ENCODE measurements around the gene TUBA3E. TPM values are rescaled to one million over a fixed set of nuclear protein-coding genes. Genes with fewer than 3 reads are reported as not detected.
"Not testable (repeated sequence)": the region's sequence is repeated elsewhere in the genome, so short reads cannot be mapped to it uniquely, and the experiment has no call there.

The TUBA3E gene
- total and polyA plus RNA-seq, 5 donors from 2014 or later = not detected

DNA sequence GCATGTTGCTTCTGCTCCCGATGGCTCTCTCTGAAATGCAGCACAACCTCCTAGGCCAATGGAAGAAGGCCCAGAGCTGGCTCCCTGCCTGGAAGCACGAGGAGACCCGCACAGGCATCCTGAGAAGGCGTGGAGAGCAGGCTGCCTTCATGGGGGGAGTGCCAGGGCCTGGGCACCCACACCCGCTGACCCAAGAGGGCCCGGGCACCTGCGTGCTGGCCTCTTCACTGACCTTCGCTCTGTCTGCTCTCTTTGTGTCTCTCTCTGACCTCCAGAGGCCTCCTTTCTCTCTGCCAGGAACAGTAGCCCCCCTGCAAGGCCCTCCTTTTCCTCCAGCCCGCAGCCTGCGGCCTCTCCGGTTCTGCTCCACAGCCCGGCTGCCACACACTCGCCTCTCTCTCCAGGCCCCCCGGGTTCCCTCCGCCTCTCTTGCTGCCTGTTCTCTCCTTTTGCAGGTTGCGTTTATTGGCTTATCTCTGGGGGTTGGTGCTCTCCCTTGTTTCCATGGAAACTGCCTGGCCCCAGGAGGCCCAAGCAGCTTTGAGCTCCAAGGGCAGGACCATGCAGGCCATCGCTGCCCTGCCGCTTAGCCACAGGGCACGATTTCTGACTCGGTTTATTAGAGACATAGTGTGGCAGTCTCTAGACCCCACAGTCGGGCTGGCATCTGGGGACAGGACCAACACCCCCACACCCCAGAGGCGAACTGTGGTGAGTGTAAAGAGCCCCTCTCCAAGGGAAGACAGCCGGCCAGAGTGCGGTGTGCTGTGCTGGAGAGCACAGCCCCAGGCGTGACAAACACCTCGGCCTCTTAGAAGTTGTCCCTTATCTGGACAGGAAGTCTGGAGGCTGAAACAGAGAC lies 14.5 kb downstream of the TUBA3E start:
- no peak overlapping the region for H3K27ac ChIP-seq (ENCODE audit: insufficient read depth, low read length, poor library complexity, severe bottlenecking)

DNA sequence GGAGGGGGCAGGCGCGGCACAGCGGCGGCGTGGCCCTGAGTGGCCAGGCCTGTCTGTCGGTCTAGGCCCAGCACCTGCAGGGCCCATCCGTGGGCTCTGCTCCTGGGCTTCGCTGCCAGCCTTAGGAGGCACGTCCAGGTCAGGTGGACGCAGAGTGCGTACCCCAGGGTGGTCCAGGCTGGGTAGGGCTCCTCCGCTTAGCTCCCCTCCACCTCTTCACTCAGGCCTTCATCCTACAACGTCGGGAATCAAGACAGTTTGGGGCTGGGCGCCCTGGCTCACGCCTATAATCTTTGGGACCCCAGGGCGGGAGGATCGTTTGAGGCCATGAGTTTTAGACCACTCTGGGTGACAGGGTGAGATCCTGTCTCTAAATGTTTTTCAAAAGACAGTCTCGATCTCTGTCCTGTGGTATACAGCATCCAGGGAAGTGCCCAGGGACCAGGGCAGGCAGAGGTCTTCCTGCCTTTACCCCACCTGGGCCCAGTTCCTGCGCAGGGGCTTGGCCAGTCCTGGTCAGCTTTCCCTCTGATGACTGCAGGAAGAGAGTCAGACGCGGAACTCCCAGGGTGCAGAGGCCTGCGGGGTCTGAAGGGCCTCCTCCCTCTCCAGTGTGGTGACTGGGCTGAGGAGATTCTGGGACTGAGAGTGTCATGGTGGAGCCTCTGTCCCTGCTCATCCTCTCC lies 15.3 kb downstream of the TUBA3E start:
- ATAC-seq (ENCODE audit: low read depth in 2 of 2); DNase-seq; H3K36me3 Mint-ChIP-seq; H3K9me3 Mint-ChIP-seq; H3K27me3 ChIP-seq (ENCODE audit: control insufficient read depth, insufficient read depth, low read length); H3K27me3 Mint-ChIP-seq; H3K9me3 ChIP-seq (ENCODE audit: control insufficient read depth in 2 of 2, low read length in 2 of 2); H3K36me3 ChIP-seq (ENCODE audit: control insufficient read depth, insufficient read depth, low read length): not testable (repeated sequence)
- Histone ChIP-seq H3K27ac (ENCODE audit: insufficient read depth, low read length, poor library complexity, severe bottlenecking) (peak overlapping the region; percentile 23), H3K4me1 (ENCODE audit: control insufficient read depth, insufficient read depth, low read length, poor library complexity, severe bottlenecking) (peaks cover 20% of the 10 kb centered on the region), H3K4me3 (ENCODE audit: low read depth, low read length) (peak overlapping the region; percentile 53)
- Mint-ChIP-seq H3K4me1 (peaks cover 0 to 45% (median 17%) of the 10 kb centered on the region in 4 donors), H3K4me3 (peak overlapping the region; percentile 43 to 84 (median 80)), H3K27ac (peak overlapping the region in 2 of 3 donors; percentile 67 to 78)

More for the DNA sequence above, 14.5 kb downstream of the TUBA3E start:
- no peak for ATAC-seq (ENCODE audit: low read depth in 2 of 2)
- no peak for DNase-seq
- Histone ChIP-seq H3K9me3 (ENCODE audit: control insufficient read depth in 2 of 2, low read length in 2 of 2) (no peaks in the 10 kb centered on the region), H3K27me3 (ENCODE audit: control insufficient read depth, insufficient read depth, low read length) (no peaks in the 10 kb centered on the region), H3K4me1 (ENCODE audit: control insufficient read depth, insufficient read depth, low read length, poor library complexity, severe bottlenecking) (peaks cover 20% of the 10 kb centered on the region), H3K36me3 (ENCODE audit: control insufficient read depth, insufficient read depth, low read length) (no peaks in the 10 kb centered on the region), H3K4me3 (ENCODE audit: low read depth, low read length) (no peak overlapping the region)
- peak overlapping the region; percentile 67 to 84 (median 69) for H3K27ac Mint-ChIP-seq
- no peaks in the 10 kb centered on the region for H3K36me3 Mint-ChIP-seq
- no peaks in the 10 kb centered on the region for H3K9me3 Mint-ChIP-seq
- H3K4me1 Mint-ChIP-seq = peaks cover 0 to 41% (median 14%) of the 10 kb centered on the region in 4 donors
- peak overlapping the region; percentile 80 to 89 (median 82) for H3K4me3 Mint-ChIP-seq
- H3K27me3 Mint-ChIP-seq = peaks cover 8% of the 10 kb centered on the region

DNA sequence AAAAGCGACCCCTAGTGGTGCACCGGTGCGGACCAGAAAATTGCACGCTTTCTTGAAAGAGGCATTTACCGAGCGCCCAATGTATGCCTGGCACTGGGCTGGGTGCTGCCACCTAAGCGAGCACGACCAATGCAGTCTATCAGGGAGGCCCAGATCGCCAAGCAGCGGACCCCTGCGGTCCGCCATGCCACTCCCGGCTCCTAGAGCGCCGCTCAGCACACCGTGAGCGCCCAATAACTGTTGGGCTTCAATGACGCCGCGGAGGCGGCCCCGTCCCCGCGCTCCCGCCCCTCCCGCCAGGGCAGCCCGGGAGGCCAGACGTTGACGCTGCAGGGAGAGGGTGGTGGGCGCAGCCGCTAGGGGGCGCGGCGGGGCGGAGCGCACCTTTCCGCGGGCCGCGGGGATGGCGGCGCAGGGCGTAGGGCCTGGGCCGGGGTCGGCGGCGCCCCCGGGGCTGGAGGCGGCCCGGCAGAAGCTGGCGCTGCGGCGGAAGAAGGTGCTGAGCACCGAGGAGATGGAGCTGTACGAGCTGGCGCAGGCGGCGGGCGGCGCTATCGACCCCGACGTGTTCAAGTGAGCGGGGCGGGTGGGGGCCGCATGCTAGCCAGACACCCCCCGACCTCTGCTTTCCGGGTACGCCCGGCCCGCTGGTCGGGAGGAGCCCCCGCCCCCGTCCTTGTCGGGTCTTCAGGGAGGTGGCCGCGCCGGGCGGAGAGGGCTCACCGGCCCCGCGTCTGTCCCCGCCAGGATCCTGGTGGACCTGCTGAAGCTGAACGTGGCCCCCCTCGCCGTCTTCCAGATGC lies 16.2 kb downstream of the TUBA3E start, which contains the start of gene MZT2B:
Gene MZT2B, plus strand, starts transcription at position 383 of the 803 bp plus-strand sequence. Its CDS starts 21 bp downstream, at position 404.
- Mint-ChIP-seq H3K4me3 (peak within 1 kb of the TSS; percentile 91 to 99 (median 96)), H3K4me1 (peaks cover 0 to 46% (median 22%) of the 10 kb centered on the region in 4 donors), H3K27ac (peak within 1 kb of the TSS; percentile 82 to 97 (median 93))
- not testable (repeated sequence) for H3K9me3 Mint-ChIP-seq; H3K36me3 ChIP-seq (ENCODE audit: control insufficient read depth, insufficient read depth, low read length); H3K27me3 ChIP-seq (ENCODE audit: control insufficient read depth, insufficient read depth, low read length); H3K27me3 Mint-ChIP-seq; H3K9me3 ChIP-seq (ENCODE audit: control insufficient read depth in 2 of 2, low read length in 2 of 2); H3K36me3 Mint-ChIP-seq
- H3K4me3 ChIP-seq (ENCODE audit: low read depth, low read length) = peak within 1 kb of the TSS; percentile 83
- H3K27ac ChIP-seq (ENCODE audit: insufficient read depth, low read length, poor library complexity, severe bottlenecking) = peak within 1 kb of the TSS; percentile 93
- peaks cover 20% of the 10 kb centered on the region for H3K4me1 ChIP-seq (ENCODE audit: control insufficient read depth, insufficient read depth, low read length, poor library complexity, severe bottlenecking)
- peak; percentile 86 for ATAC-seq (ENCODE audit: low read depth in 2 of 2)
- DNase-seq = peak; percentile 85 to 93 (median 92)

DNA sequence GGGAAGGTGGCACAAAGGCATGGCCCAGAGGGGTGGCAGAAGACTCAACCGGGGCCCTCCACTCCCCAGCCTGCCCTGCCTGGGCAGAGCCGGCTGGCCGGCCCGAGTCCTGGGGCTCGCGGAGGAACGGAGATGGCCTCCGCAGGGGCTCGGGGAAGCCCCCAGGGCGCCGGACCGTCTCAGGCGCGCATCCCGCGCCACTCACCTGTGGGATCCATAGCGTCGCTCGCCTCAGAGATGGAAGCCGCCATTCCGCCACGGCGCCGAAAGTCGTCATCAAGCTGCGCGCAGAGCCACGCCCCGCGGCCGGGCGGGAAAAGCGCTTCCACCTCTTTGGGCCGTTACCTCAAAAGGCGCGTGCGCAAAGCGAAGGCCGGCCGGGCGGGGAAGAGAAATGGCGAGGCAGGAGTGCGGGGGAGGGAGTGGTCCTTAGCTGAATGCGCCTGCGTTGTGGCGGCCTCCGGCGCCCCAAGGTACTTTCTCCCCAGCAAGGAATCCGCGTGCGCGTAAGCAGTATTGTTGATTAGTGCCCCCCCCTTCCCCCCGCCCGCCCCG lies 16.8 kb downstream of the TUBA3E start, which contains the start of gene SMPD4:
Gene SMPD4, minus strand, starts transcription at position 278 of the 555 bp plus-strand sequence. CDS start 5,010 bp downstream, outside the sequence.
- peaks cover 8% of the 10 kb centered on the region for H3K27me3 Mint-ChIP-seq
- peak within 1 kb of the TSS; percentile 91 to 99 (median 96) for H3K4me3 Mint-ChIP-seq
- peaks cover 20% of the 10 kb centered on the region for H3K4me1 ChIP-seq (ENCODE audit: control insufficient read depth, insufficient read depth, low read length, poor library complexity, severe bottlenecking)
- DNase-seq (peak; percentile 95 to 98 (median 98)), ATAC-seq (ENCODE audit: low read depth in 2 of 2) (peak; percentile 66 to 69)
- peaks cover 3% of the 10 kb centered on the region for H3K36me3 ChIP-seq (ENCODE audit: control insufficient read depth, insufficient read depth, low read length)
- H3K27ac Mint-ChIP-seq = peak within 1 kb of the TSS; percentile 82 to 97 (median 93)
- H3K4me3 ChIP-seq (ENCODE audit: low read depth, low read length) = peak within 1 kb of the TSS; percentile 83
- H3K36me3 Mint-ChIP-seq = no peaks in the 10 kb centered on the region
- no peaks in the 10 kb centered on the region for H3K9me3 Mint-ChIP-seq
- peak within 1 kb of the TSS; percentile 93 for H3K27ac ChIP-seq (ENCODE audit: insufficient read depth, low read length, poor library complexity, severe bottlenecking)
- H3K27me3 ChIP-seq (ENCODE audit: control insufficient read depth, insufficient read depth, low read length) = no peaks in the 10 kb centered on the region
- H3K4me1 Mint-ChIP-seq = peaks cover 0 to 46% (median 22%) of the 10 kb centered on the region in 4 donors
- H3K9me3 ChIP-seq (ENCODE audit: control insufficient read depth in 2 of 2, low read length in 2 of 2) = no peaks in the 10 kb centered on the region

DNA sequence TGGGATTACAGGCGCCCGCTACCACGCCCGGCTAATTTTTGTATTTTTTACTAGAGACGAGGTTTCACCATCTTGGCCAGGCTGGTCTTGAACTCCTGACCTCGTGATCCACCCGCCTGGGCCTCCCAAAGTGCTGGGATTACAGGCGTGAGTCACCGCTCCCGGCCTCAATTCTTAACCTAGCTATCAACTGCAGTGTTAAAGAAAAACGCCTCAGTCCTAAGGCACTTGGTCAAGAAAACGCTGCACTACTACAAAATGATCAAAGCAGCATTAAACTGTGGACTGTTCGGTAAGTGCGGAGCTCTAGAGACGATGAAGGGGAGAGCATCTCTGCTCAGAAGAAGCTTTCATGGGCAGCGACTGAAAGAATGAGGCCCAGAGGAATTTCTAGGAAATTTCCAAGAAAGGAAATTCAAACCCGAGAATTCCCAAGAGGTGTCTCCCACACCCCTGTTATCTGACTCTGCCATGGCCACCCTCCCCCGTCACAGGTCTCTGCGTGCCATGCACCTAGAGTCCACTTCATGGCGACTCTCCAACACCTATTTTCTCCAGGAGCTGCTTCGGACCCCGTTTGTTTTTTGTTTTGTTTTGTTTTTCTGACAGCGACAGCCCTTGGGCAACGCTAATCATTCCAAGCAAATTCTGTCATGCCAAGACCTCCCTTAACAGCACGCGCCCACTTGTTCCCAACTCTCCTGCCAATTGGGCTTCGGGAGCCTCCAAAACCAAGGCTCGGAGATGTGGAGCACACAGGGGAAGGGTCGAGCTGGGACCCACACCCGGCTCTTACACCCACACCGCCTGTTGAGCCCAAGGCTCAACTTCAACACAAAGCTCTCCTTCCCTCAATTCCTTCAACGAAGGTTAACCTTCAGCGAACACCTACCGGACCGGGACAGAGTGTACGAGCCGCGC lies 17.6 kb downstream of the TUBA3E start:
- not testable (repeated sequence) for H3K9me3 ChIP-seq (ENCODE audit: control insufficient read depth in 2 of 2, low read length in 2 of 2); H3K9me3 Mint-ChIP-seq; DNase-seq; H3K36me3 ChIP-seq (ENCODE audit: control insufficient read depth, insufficient read depth, low read length); H3K27me3 ChIP-seq (ENCODE audit: control insufficient read depth, insufficient read depth, low read length); ATAC-seq (ENCODE audit: low read depth in 2 of 2); H3K27me3 Mint-ChIP-seq; H3K36me3 Mint-ChIP-seq
- peak overlapping the region; percentile 91 to 99 (median 96) for H3K4me3 Mint-ChIP-seq
- Histone ChIP-seq H3K4me3 (ENCODE audit: low read depth, low read length) (peak overlapping the region; percentile 83), H3K27ac (ENCODE audit: insufficient read depth, low read length, poor library complexity, severe bottlenecking) (peak overlapping the region; percentile 93), H3K4me1 (ENCODE audit: control insufficient read depth, insufficient read depth, low read length, poor library complexity, severe bottlenecking) (peaks cover 20% of the 10 kb centered on the region)
- H3K27ac Mint-ChIP-seq = peak overlapping the region; percentile 82 to 97 (median 93)
- peaks cover 0 to 43% (median 24%) of the 10 kb centered on the region in 4 donors for H3K4me1 Mint-ChIP-seq

DNA sequence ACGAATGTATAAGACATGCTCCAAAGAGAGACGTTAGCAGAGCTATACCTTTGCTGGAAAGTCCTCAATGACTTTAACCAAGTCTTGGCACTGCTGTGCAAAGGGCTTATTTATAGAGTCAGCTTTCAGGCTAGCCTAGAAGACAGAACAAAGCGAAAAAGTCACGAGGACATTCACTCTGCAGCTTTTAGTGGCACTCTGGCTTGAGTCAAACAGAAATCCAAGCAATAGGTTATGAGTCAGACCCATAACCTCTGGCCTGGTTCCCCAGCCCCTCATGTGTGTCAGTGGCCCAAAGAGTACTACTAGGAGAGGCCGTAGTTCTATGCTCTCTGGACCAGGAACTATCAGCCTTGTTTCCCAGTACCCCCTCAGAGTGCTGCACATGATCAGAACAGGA lies 23.4 kb downstream of the TUBA3E start:
- not testable (repeated sequence) for DNase-seq; H3K9me3 ChIP-seq (ENCODE audit: control insufficient read depth in 2 of 2, low read length in 2 of 2); H3K9me3 Mint-ChIP-seq; H3K4me3 ChIP-seq (ENCODE audit: low read depth, low read length); H3K4me1 ChIP-seq (ENCODE audit: control insufficient read depth, insufficient read depth, low read length, poor library complexity, severe bottlenecking); H3K36me3 Mint-ChIP-seq; H3K27me3 Mint-ChIP-seq; H3K27me3 ChIP-seq (ENCODE audit: control insufficient read depth, insufficient read depth, low read length); H3K27ac ChIP-seq (ENCODE audit: insufficient read depth, low read length, poor library complexity, severe bottlenecking); ATAC-seq (ENCODE audit: low read depth in 2 of 2); H3K27ac Mint-ChIP-seq
- peaks cover 0 to 16% (median 15%) of the 10 kb centered on the region in 4 donors for H3K4me1 Mint-ChIP-seq
- peak overlapping the region in 1 of 4 donors; percentile 77 for H3K4me3 Mint-ChIP-seq
- H3K36me3 ChIP-seq (ENCODE audit: control insufficient read depth, insufficient read depth, low read length) = peaks cover 40% of the 10 kb centered on the region
